WTC11 (cell line): Measurements from ENCODE around the gene TSC22D3. TPM values are rescaled to one million over a fixed set of nuclear protein-coding genes. Genes with fewer than 3 reads are reported as not detected.
"Not testable (repeated sequence)": the region's sequence is repeated elsewhere in the genome, so short reads cannot be mapped to it uniquely, and the experiment has no call there.

Experiments
- ATAC-seq: fragments of 200-7000 bp; cut with Tn5 transposase; 2 replicates; pipeline ENCODE4 v1.10.0; 2021; ENCODE audit warnings: mild to moderate bottlenecking, moderate library complexity
- CTCF ChIA-PET: fragments of 300-600 bp; sonication (Branson Sonifier 250); formaldehyde crosslinking; loops from one replicate; lab custom pipeline; 2021; ENCODE audit warnings: antibody characterized with exemption; lab: Charles Lee
- POLR2A ChIA-PET: fragments of 350-600 bp; sonication (Branson Sonifier 250); formaldehyde crosslinking; loops from one replicate; lab custom pipeline; 2021; ENCODE audit warnings: antibody characterized with exemption; lab: Charles Lee
- DNase-seq: peaks from one replicate; pipeline ENCODE4 v3.0.0; 2021; ENCODE audit warnings: low spot score
- H3K27ac Mint-ChIP-seq: 2 replicates; pipeline ENCODE4 v1.8.0; 2021; ENCODE audit warnings: mixed read lengths
- H3K27me3 Mint-ChIP-seq: 2 replicates; pipeline ENCODE4 v1.8.0; 2021; ENCODE audit warnings: low read depth, mild to moderate bottlenecking, moderate library complexity, mixed read lengths
- H3K36me3 Mint-ChIP-seq: 2 replicates; pipeline ENCODE4 v1.8.0; 2021; ENCODE audit warnings: mixed read lengths
- H3K4me1 Mint-ChIP-seq: 2 replicates; pipeline ENCODE4 v1.8.0; 2022; ENCODE audit warnings: mixed read lengths
- H3K4me3 Mint-ChIP-seq: 2 replicates; pipeline ENCODE4 v1.8.0; 2021; ENCODE audit warnings: mild to moderate bottlenecking, moderate library complexity, mixed read lengths
- H3K9me3 Mint-ChIP-seq: 2 replicates; pipeline ENCODE4 v1.8.0; 2021; ENCODE audit warnings: mixed read lengths
- ATF1 ChIP-seq: sonication (generic); formaldehyde crosslinking; IDR thresholded peaks from 2 replicates; pipeline ENCODE4 v1.8.1; 2023; ENCODE audit warnings: mild to moderate bottlenecking, moderate library complexity, missing genetic modification reagents
- CREM ChIP-seq: sonication (generic); formaldehyde crosslinking; IDR thresholded peaks from 2 replicates; pipeline ENCODE4 v1.8.1; 2022; ENCODE audit warnings: mild to moderate bottlenecking, missing genetic modification reagents, moderate library complexity
- CTCF ChIP-seq: fragments of 200-600 bp; IDR thresholded peaks from 2 replicates; pipeline ENCODE4 v1.8.0; 2022; ENCODE audit warnings: antibody characterized with exemption
- ELF4 ChIP-seq: sonication (generic); formaldehyde crosslinking; IDR thresholded peaks from 2 replicates; pipeline ENCODE4 v1.8.1; 2022; ENCODE audit warnings: low read depth, mild to moderate bottlenecking, moderate library complexity, missing genetic modification reagents
- ERG ChIP-seq: fragments of 250-450 bp; sonication (Bioruptor Pico); IDR thresholded peaks from 2 replicates; pipeline ENCODE4 v1.8.0; 2021; ENCODE audit warnings: mild to moderate bottlenecking
- GTF2I ChIP-seq: fragments of 250-450 bp; sonication (Bioruptor Pico); conservative IDR thresholded peaks from 2 replicates; pipeline ENCODE4 v1.4.0; 2021; ENCODE audit warnings: mild to moderate bottlenecking
- HMGA2 ChIP-seq: fragments of 250-450 bp; sonication (Bioruptor Pico); IDR thresholded peaks from 2 replicates; pipeline ENCODE4 v1.4.0; 2021; ENCODE audit warnings: mild to moderate bottlenecking, moderate library complexity
- JAZF1 ChIP-seq: fragments of 250-450 bp; sonication (Bioruptor Pico); IDR thresholded peaks from 2 replicates; pipeline ENCODE4 v1.9.0; 2021; ENCODE audit warnings: moderate library complexity, mild to moderate bottlenecking, inconsistent platforms
- PREB ChIP-seq: sonication (generic); formaldehyde crosslinking; IDR thresholded peaks from 2 replicates; pipeline ENCODE4 v1.8.1; 2022; ENCODE audit warnings: mild to moderate bottlenecking, missing genetic modification reagents, moderate library complexity, borderline replicate concordance
- RELA ChIP-seq: sonication (generic); formaldehyde crosslinking; IDR thresholded peaks from 2 replicates; pipeline ENCODE4 v1.8.1; 2022; ENCODE audit warnings: missing genetic modification reagents, mild to moderate bottlenecking, borderline replicate concordance
- SOX15 ChIP-seq: fragments of 250-450 bp; sonication (Bioruptor Pico); IDR thresholded peaks from 2 replicates; pipeline ENCODE4 v1.9.0; 2021; ENCODE audit warnings: mild to moderate bottlenecking
- ZBTB43 ChIP-seq: sonication (generic); formaldehyde crosslinking; IDR thresholded peaks from 2 replicates; pipeline ENCODE4 v1.8.1; 2023; ENCODE audit warnings: mild to moderate bottlenecking, missing genetic modification reagents
- ZNF423 ChIP-seq: fragments of 250-450 bp; sonication (Bioruptor Pico); IDR thresholded peaks from 2 replicates; pipeline ENCODE4 v2.1.2; 2022; ENCODE audit warnings: mild to moderate bottlenecking, moderate library complexity
- ZNF532 ChIP-seq: fragments of 250-450 bp; sonication (Bioruptor Pico); IDR thresholded peaks from 2 replicates; pipeline ENCODE4 v1.9.0; 2021; ENCODE audit warnings: mild to moderate bottlenecking, borderline replicate concordance
- ZNF671 ChIP-seq: fragments of 250-450 bp; sonication (Bioruptor Pico); IDR thresholded peaks from 2 replicates; pipeline ENCODE4 v1.8.0; 2021; ENCODE audit warnings: mild to moderate bottlenecking
- total RNA-seq: library from RNA; stranded (reverse); gene quantifications from 3 replicates; pipeline ENCODE4 v1.2.3, GENCODE V29; 2021
- TF ChIP-seq, protein P1 (sequence below): sonication (generic); formaldehyde crosslinking; IDR thresholded peaks from 2 replicates; pipeline ENCODE4 v1.8.0; 2022; ENCODE audit warnings: mild to moderate bottlenecking, missing genetic modification reagents
- TF ChIP-seq, protein P2 (sequence below): fragments of 250-450 bp; sonication (Bioruptor Pico); IDR thresholded peaks from 2 replicates; pipeline ENCODE4 v2.1.2; 2022; ENCODE audit warnings: mild to moderate bottlenecking, moderate library complexity

The TSC22D3 gene
- total RNA-seq, 1 experiment from 2014 or later: 15.7 TPM

DNA sequence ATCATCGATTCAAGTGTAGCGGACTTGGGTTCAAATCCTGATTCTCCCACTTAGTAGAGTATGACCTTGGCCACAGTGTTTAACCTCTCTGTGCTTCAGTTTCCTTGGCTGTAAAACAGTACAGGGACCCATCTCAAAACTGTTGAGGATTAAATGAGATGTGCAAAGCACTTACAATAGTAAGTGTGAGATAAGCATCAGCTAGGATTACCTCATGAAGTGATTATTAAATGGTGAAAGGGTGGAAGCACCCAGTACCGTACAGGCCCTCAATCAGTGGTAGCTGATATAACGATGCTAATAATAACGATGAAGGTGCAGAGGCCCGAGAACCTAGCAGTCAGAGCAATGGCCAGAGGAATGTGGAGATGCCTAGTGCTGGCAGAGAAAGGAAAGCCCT, 102.2 kb downstream of the TSC22D3 start:
- ChIA-PET POLR2A (interaction anchor here (1.0 to 1.7 kb wide), 5 partner anchors 13 to 102 kb away, joined by 3 to 9 read pairs (median 5); partner anchors contain the start of gene TSC22D3), CTCF (interaction anchor here (0.7 to 2.4 kb wide), 30 partner anchors 8 to 221 kb away, joined by 3 to 46 read pairs (median 4); partner anchors contain the start of genes NCBP2L, PRPS1 and TSC22D3)
- no peak overlapping the region for H3K27ac Mint-ChIP-seq
- TF ChIP-seq, protein P1, sequence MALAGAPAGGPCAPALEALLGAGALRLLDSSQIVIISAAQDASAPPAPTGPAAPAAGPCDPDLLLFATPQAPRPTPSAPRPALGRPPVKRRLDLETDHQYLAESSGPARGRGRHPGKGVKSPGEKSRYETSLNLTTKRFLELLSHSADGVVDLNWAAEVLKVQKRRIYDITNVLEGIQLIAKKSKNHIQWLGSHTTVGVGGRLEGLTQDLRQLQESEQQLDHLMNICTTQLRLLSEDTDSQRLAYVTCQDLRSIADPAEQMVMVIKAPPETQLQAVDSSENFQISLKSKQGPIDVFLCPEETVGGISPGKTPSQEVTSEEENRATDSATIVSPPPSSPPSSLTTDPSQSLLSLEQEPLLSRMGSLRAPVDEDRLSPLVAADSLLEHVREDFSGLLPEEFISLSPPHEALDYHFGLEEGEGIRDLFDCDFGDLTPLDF: no peak
- no peak for TF ChIP-seq RELA
- no peak for TF ChIP-seq ZNF532
- TF ChIP-seq JAZF1: no peak
- TF ChIP-seq PREB (CRISPR knock-in tag): no peak
- no peak for TF ChIP-seq CREM (CRISPR knock-in tag)
- no peak for TF ChIP-seq ERG (CRISPR knock-in tag)
- TF ChIP-seq ATF1: no peak
- TF ChIP-seq HMGA2 (CRISPR knock-in tag): no peak
- no peak for TF ChIP-seq ZNF671
- TF ChIP-seq ZNF423 (CRISPR knock-in tag): no peak
- TF ChIP-seq, protein P2, sequence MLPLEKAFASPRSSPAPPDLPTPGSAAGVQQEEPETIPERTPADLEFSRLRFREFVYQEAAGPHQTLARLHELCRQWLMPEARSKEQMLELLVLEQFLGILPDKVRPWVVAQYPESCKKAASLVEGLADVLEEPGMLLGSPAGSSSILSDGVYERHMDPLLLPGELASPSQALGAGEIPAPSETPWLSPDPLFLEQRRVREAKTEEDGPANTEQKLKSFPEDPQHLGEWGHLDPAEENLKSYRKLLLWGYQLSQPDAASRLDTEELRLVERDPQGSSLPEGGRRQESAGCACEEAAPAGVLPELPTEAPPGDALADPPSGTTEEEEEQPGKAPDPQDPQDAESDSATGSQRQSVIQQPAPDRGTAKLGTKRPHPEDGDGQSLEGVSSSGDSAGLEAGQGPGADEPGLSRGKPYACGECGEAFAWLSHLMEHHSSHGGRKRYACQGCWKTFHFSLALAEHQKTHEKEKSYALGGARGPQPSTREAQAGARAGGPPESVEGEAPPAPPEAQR (CRISPR knock-in tag): no peak
- TF ChIP-seq GTF2I (CRISPR knock-in tag): no peak
- TF ChIP-seq SOX15: no peak
- no peak overlapping the region for H3K4me3 Mint-ChIP-seq
- H3K27me3 Mint-ChIP-seq: peaks cover 5% of the 10 kb centered on the region; the same call in 1 of the 2 replicates
- no peak for DNase-seq
- peaks cover 33% of the 10 kb centered on the region for H3K4me1 Mint-ChIP-seq
- H3K9me3 Mint-ChIP-seq: no peaks in the 10 kb centered on the region
- ATAC-seq: no peak
- no peaks in the 10 kb centered on the region for H3K36me3 Mint-ChIP-seq

- Mint-ChIP-seq H3K27ac (no peak overlapping the region), H3K36me3 (no peaks in the 10 kb centered on the region), H3K27me3 (0 out of 2 replicates have a peak, but pooled peaks cover under 1% of the 10 kb centered on the region), H3K9me3 (no peaks in the 10 kb centered on the region), H3K4me1 (peaks cover 33% of the 10 kb centered on the region), H3K4me3 (0 out of 2 replicates have a peak overlapping the region, but pooled peaks have one; percentile 24)
- ChIA-PET CTCF (interaction anchor here (0.7 to 2.4 kb wide), 32 partner anchors 8 to 418 kb away, joined by 3 to 46 read pairs (median 4); partner anchors contain the start of genes NCBP2L, PRPS1, PSMD10 and TSC22D3), POLR2A (interaction anchor here (1.0 to 1.7 kb wide), 5 partner anchors 13 to 103 kb away, joined by 3 to 9 read pairs (median 5); partner anchors contain the start of gene TSC22D3)
- ATAC-seq: peak; percentile 65
- TF ChIP-seq ELF4 (no peak), CTCF (peak; percentile 43; the same call in 1 of the 2 replicates), ZBTB43 (peak; percentile 94)
- DNase-seq: peak; percentile 54
Measured at GRCh38 chrX:107672955-107673378, 102.6 kb downstream of the TSC22D3 start.

- H3K27ac Mint-ChIP-seq, DNase-seq, H3K27me3 Mint-ChIP-seq, CTCF ChIA-PET, POLR2A ChIA-PET, ATAC-seq, H3K4me3 Mint-ChIP-seq, H3K9me3 Mint-ChIP-seq, H3K36me3 Mint-ChIP-seq: not testable (repeated sequence)
- H3K4me1 Mint-ChIP-seq: peaks cover 28% of the 10 kb centered on the region
Measured at GRCh38 chrX:107671256-107671655, 104.3 kb downstream of the TSC22D3 start.
